HFFc6 (cell line): ENCODE data around the gene P4HA2. TPM values are rescaled to one million over a fixed set of nuclear protein-coding genes. Genes with fewer than 3 reads are reported as not detected.

Experiments
- DNase-seq: peaks from one replicate; pipeline ENCODE4 v3.0.0-alpha.2; 2018
- H3K27ac Mint-ChIP-seq: 2 replicates; pipeline ENCODE4 v1.8.0; 2020; ENCODE audit warnings: mild to moderate bottlenecking, mixed read lengths
- H3K27me3 Mint-ChIP-seq: 2 replicates; pipeline ENCODE4 v1.8.0; 2021; ENCODE audit warnings: mild to moderate bottlenecking, moderate library complexity, mixed read lengths; ENCODE audit not compliant: insufficient read depth
- H3K36me3 Mint-ChIP-seq: 2 replicates; pipeline ENCODE4 v1.8.0; 2021; ENCODE audit warnings: low read depth, mixed read lengths
- H3K4me1 Mint-ChIP-seq: 2 replicates; pipeline ENCODE4 v1.8.0; 2020; ENCODE audit warnings: low read depth, mixed read lengths
- H3K4me3 Mint-ChIP-seq: 2 replicates; pipeline ENCODE4 v1.8.0; 2020; ENCODE audit warnings: mild to moderate bottlenecking, moderate library complexity, mixed read lengths
- H3K9me3 Mint-ChIP-seq: 2 replicates; pipeline ENCODE4 v1.8.0; 2020; ENCODE audit warnings: mild to moderate bottlenecking, mixed read lengths
- total RNA-seq, 6 experiments: library from RNA; stranded (reverse); fragmentation: NEBNext Ultra II Directional; extraction: Animal tissue kit (Norgen Biotek cat#: 25700); gene quantifications; 2 replicates in 1 of 6; 3 replicates in 5 of 6; pipeline ENCODE4 v1.2.3, GENCODE V29; 2021
- TF ChIP-seq, protein P1 (sequence below): fragments of 200-600 bp; sonication (generic); IDR thresholded peaks from 2 replicates; pipeline ENCODE4 v1.5.0; 2021; ENCODE audit warnings: antibody characterized with exemption, mild to moderate bottlenecking

P4HA2 gene
- total RNA-seq, 6 experiments from 2014 or later: 136 to 198 (median 142) TPM

DNA sequence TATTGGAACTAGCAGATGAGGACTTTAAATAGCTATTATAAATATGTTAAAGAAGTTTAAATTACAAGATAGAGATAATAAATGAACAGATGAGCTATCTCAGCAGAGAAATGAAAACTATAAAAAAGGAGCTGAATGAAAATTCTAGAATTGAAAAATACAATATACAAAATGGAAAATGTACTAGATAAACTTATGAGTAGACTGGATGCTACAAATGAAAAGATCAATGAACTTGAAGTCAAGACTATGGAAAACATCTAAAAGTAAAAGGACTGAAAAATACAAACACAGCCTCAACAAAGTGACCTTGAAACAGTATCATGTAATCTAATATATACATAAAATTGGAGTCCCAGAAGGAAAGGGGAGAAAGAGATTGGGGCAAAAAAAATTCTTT is 19.2 kb upstream of the P4HA2 start:
- Mint-ChIP-seq H3K27me3 (peaks cover 10% of the 10 kb centered on the region), H3K27ac (no peak overlapping the region), H3K4me1 (peaks cover 10% of the 10 kb centered on the region), H3K36me3 (peaks cover 17% of the 10 kb centered on the region), H3K9me3 (peaks cover 19% of the 10 kb centered on the region), H3K4me3 (no peak overlapping the region)
- DNase-seq: no peak
- TF ChIP-seq, protein P1, sequence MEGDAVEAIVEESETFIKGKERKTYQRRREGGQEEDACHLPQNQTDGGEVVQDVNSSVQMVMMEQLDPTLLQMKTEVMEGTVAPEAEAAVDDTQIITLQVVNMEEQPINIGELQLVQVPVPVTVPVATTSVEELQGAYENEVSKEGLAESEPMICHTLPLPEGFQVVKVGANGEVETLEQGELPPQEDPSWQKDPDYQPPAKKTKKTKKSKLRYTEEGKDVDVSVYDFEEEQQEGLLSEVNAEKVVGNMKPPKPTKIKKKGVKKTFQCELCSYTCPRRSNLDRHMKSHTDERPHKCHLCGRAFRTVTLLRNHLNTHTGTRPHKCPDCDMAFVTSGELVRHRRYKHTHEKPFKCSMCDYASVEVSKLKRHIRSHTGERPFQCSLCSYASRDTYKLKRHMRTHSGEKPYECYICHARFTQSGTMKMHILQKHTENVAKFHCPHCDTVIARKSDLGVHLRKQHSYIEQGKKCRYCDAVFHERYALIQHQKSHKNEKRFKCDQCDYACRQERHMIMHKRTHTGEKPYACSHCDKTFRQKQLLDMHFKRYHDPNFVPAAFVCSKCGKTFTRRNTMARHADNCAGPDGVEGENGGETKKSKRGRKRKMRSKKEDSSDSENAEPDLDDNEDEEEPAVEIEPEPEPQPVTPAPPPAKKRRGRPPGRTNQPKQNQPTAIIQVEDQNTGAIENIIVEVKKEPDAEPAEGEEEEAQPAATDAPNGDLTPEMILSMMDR: no peak

DNA sequence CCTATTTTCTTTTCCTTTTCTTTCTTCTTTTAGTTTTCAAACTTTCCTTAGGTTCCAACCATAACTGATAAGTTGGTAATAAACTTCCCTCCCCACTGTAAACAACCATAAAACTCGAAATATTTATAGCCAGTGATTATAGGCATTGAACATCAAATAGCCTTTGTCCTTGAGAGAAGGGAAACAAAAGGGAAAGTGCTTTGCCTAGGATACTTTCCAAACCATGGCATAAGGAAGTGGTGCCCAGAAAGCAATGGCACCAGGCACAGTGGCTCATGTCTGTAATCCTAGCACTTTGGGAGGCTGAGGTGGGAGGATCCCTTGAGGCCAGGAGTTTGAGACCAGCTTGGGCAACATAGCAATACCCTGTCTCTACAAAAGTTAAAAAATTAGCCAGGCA is 17.9 kb upstream of the P4HA2 start:
- DNase-seq: no peak
- Mint-ChIP-seq H3K27me3 (peaks cover 10% of the 10 kb centered on the region), H3K9me3 (peaks cover 19% of the 10 kb centered on the region), H3K27ac (no peak overlapping the region), H3K4me1 (no peaks in the 10 kb centered on the region), H3K4me3 (no peak overlapping the region), H3K36me3 (peaks cover 17% of the 10 kb centered on the region)
- TF ChIP-seq, protein P1: no peak

DNA sequence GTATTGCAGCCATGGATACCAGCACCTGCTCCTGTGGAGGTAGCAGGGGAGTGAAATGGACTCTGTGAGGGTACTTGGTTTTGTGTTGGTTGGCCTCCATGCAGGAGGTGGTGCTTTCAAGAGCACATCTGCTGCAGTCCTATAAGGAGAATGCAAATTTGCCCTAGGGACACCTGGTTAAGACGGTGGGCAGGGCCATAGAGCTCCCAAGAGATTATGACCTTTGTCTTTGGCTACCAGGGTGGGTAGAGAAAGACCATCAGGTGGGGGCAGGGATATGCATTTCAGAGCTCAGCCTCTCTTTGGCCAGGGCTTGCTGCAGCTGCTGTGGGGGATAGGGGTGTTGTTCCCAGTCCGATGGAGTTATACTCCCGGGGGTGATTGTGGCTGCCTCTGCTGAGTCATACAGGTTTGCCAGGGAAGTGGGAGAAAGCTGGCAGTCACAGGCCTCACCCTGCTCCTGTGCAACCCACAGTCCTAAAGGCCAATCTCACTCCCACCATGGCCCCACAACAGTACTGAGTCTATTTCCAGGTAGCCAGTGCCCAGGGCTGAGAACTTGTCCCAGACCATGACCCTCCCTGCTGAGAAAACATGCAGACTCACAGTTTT is 15.8 kb upstream of the P4HA2 start:
- H3K9me3 Mint-ChIP-seq: peaks cover 19% of the 10 kb centered on the region
- H3K36me3 Mint-ChIP-seq: peaks cover 17% of the 10 kb centered on the region
- H3K4me1 Mint-ChIP-seq: no peaks in the 10 kb centered on the region
- no peak for DNase-seq
- peaks cover 11% of the 10 kb centered on the region for H3K27me3 Mint-ChIP-seq
- no peak overlapping the region for H3K4me3 Mint-ChIP-seq
- no peak overlapping the region for H3K27ac Mint-ChIP-seq
- TF ChIP-seq, protein P1: no peak

DNA sequence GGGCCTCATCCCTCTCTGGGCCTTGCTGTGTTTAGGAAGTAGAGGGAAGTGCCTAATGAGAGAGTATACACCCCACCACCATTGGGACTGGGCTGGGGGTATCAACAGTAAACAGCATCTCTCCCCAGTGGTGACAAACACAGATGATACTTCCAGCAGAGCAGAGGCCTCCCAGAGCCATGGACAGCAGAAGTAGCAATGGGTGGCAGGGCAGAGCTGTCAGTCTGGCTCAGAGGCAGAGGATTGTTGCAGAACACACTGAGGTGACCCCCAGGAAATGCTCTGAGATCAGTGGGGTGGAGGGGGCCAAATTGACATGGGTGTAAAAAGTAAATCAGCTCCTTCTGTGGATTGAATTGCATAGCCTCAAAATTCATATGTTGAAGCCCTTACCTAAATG is 12.1 kb upstream of the P4HA2 start:
- no peak for DNase-seq

DNA sequence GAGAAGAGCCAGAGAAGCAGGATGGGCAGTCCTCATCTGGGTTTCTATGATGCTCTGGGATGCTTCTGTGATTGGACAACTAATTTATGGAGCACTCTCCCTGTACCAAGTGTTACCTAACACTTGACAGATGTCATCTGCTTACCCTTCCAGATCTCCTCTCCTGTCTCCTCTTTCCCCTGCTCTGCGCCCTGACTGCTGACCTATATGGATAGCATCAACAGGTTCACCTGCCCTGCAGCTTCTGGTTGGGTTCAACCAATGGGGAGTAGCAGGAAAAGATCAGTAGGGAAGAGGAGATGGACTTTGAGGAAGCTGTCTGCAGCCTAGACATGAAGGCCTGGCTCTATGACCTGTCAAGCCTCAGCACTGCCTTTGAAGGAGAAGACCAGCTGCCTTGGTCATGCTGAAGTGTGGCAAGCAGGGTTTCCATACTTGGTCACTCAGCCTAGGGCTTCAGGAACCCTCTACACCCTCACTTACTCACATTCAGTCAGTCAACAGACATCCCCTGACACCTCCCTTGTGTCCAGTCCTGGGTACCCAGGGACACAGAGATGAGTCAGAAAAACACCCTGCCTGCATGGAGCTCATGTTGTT is 11.3 kb upstream of the P4HA2 start:
- peaks cover 1% of the 10 kb centered on the region; the same call in 1 of the 2 replicates for H3K27me3 Mint-ChIP-seq
- H3K4me1 Mint-ChIP-seq: peaks cover 15% of the 10 kb centered on the region; the same call in 1 of the 2 replicates
- DNase-seq: no peak
- TF ChIP-seq, protein P1: no peak
- peaks cover 5% of the 10 kb centered on the region for H3K36me3 Mint-ChIP-seq
- H3K4me3 Mint-ChIP-seq: no peak overlapping the region
- H3K27ac Mint-ChIP-seq: peak overlapping the region; percentile 25; the same call in 1 of the 2 replicates
- peaks cover 5% of the 10 kb centered on the region for H3K9me3 Mint-ChIP-seq

More for the DNA sequence above, 12.1 kb upstream of the P4HA2 start:
- Mint-ChIP-seq H3K27ac (no peak overlapping the region), H3K4me3 (no peak overlapping the region), H3K36me3 (peaks cover 12% of the 10 kb centered on the region), H3K27me3 (peaks cover 1% of the 10 kb centered on the region; the same call in 1 of the 2 replicates), H3K9me3 (peaks cover 12% of the 10 kb centered on the region), H3K4me1 (peaks cover 15% of the 10 kb centered on the region; the same call in 1 of the 2 replicates)
- TF ChIP-seq, protein P1: no peak
